SK-N-SH (cell line): ENCODE results near the gene ABHD6.

Experiments used
- EP300 ChIP-seq, 2 experiments: IDR thresholded peaks; 2 replicates each; pipeline versions ENCODE4 v1.4.0 to v1.6.1; 2012; ENCODE audit warnings: borderline replicate concordance in 1 of 2, low read depth in 1 of 2, low read length in 1 of 2
- IRF3 ChIP-seq: fragments of 150-350 bp; IDR thresholded peaks from 2 replicates; pipeline ENCODE4 v1.6.1; 2016; ENCODE audit warnings: mild to moderate bottlenecking, low read depth, low read length
- POLR2AphosphoS5 ChIP-seq: IDR thresholded peaks from 2 replicates; pipeline ENCODE4 v1.6.1; 2012; ENCODE audit warnings: low read depth, low read length
- RXRA ChIP-seq: IDR thresholded peaks from 2 replicates; pipeline ENCODE4 v1.4.0; 2012; ENCODE audit warnings: low read depth, mild to moderate bottlenecking, borderline replicate concordance
- TCF12 ChIP-seq: IDR thresholded peaks from 2 replicates; pipeline ENCODE4 v1.4.0; 2012
- YY1 ChIP-seq: IDR thresholded peaks from 2 replicates; pipeline ENCODE4 v1.4.0; 2012; ENCODE audit warnings: low read depth, mild to moderate bottlenecking
- TF ChIP-seq, protein P1 (sequence below): fragments of 200-600 bp; sonication (generic); IDR thresholded peaks from 2 replicates; pipeline ENCODE4 v1.6.1; 2017; ENCODE audit warnings: antibody characterized with exemption, mild to moderate bottlenecking, moderate library complexity
- TF ChIP-seq, protein P2 (sequence below): IDR thresholded peaks from 2 replicates; pipeline ENCODE4 v1.4.0; 2012; ENCODE audit warnings: low read depth
- TF ChIP-seq, protein P3 (sequence below): fragments of 150-350 bp; IDR thresholded peaks from 2 replicates; pipeline ENCODE4 v1.6.1; 2017; ENCODE audit warnings: antibody characterized with exemption, low read length, low read depth, borderline replicate concordance

DNA sequence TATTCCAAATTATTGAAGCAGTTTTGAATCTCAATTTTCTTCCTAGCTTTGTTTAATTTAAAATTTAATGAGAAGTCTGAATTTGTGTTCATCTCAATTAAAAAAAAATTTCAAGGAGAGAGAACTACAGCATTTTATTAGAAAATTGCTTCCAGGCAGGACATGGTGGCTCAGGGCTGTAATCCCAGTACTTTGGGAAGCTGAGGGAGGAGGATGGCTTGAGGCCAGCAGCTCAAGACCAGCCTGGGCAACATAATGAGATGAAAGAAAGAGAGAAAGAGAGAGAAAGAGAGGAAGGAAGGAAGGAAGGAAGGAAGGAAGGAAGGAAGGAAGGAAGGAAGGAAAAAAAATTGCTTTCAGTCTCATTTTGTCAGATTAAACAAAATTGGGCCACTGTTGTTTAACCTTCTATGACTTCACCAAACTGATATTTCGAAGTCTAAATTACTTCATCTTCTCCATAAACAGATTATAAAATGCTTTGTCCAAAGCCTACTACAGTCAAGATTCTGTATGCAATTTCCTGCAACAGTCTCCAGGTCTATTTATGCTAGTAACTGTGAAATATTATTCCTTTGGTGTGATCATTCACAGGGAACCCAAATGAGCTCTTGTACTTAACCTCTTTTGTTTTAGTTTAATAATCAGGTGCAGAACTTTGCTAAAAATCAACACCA, 6.6 kb upstream of the ABHD6 start:
- TF ChIP-seq, protein P1, sequence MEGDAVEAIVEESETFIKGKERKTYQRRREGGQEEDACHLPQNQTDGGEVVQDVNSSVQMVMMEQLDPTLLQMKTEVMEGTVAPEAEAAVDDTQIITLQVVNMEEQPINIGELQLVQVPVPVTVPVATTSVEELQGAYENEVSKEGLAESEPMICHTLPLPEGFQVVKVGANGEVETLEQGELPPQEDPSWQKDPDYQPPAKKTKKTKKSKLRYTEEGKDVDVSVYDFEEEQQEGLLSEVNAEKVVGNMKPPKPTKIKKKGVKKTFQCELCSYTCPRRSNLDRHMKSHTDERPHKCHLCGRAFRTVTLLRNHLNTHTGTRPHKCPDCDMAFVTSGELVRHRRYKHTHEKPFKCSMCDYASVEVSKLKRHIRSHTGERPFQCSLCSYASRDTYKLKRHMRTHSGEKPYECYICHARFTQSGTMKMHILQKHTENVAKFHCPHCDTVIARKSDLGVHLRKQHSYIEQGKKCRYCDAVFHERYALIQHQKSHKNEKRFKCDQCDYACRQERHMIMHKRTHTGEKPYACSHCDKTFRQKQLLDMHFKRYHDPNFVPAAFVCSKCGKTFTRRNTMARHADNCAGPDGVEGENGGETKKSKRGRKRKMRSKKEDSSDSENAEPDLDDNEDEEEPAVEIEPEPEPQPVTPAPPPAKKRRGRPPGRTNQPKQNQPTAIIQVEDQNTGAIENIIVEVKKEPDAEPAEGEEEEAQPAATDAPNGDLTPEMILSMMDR, result no peak
- TF ChIP-seq POLR2AphosphoS5 (no peak), IRF3 (no peak), EP300 (IDR thresholded peaks at IDR 0.05; ENCODE audit: borderline replicate concordance in 1 of 2, low read depth in 1 of 2, low read length in 1 of 2) (no peak), TCF12 (no peak), RXRA (no peak), YY1 (no peak)
- TF ChIP-seq, protein P2, sequence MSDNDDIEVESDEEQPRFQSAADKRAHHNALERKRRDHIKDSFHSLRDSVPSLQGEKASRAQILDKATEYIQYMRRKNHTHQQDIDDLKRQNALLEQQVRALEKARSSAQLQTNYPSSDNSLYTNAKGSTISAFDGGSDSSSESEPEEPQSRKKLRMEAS, result no peak
- TF ChIP-seq, protein P3, sequence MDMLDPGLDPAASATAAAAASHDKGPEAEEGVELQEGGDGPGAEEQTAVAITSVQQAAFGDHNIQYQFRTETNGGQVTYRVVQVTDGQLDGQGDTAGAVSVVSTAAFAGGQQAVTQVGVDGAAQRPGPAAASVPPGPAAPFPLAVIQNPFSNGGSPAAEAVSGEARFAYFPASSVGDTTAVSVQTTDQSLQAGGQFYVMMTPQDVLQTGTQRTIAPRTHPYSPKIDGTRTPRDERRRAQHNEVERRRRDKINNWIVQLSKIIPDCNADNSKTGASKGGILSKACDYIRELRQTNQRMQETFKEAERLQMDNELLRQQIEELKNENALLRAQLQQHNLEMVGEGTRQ, result no peak
